NCI-H446 treated with DMSO at 0.1 percent for 48 hours (cell line): Measurements from ENCODE around the gene TPRN.

Experiments
- DNase-seq: peaks from one replicate; lab custom pipeline; 2025; lab: John Stamatoyannopoulos, UW

The TPRN gene

DNA sequence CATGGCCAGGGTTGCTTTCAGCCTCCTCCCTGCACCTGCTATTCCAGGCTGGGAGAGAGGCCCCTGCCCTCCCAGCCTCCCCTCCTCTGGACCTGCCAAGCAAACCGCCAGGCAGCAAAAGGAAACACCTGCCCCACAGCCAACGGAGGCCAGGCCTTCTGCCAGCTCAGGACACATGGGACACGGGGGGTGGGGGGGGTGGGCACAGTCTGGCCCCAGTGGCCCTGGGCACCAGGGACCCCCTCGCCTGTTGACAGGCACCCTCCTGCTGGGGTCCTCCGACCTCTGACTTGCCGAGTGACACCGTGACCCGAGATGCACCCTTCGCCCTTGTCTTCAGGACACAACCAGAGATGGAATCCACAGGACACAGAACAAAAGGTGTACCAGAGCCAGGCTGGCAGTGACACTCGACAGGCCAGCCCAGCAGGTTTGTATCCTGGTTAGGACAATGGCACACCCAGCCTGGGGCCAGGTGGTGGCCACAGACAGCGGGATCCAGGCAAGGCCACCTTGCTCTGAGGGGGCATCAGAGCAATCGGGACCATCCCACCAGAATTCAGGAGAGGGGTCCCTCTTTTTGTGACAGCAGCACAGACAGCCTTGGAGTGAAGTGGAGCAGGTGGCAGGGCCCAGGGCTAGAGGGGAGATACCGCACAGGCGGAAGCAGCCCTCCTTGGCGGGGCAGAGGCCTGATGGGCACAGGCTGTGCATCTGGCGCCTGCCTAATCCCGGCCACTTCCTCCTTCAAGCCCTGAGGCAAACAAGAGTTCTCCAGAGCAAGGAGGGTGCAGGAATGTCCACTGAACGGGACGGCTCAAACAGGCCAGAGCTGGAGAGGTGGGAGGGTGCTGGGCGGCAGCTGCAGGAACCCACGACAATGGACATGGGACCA is 27.4 kb downstream of the TPRN start:
- no peak for DNase-seq

DNA sequence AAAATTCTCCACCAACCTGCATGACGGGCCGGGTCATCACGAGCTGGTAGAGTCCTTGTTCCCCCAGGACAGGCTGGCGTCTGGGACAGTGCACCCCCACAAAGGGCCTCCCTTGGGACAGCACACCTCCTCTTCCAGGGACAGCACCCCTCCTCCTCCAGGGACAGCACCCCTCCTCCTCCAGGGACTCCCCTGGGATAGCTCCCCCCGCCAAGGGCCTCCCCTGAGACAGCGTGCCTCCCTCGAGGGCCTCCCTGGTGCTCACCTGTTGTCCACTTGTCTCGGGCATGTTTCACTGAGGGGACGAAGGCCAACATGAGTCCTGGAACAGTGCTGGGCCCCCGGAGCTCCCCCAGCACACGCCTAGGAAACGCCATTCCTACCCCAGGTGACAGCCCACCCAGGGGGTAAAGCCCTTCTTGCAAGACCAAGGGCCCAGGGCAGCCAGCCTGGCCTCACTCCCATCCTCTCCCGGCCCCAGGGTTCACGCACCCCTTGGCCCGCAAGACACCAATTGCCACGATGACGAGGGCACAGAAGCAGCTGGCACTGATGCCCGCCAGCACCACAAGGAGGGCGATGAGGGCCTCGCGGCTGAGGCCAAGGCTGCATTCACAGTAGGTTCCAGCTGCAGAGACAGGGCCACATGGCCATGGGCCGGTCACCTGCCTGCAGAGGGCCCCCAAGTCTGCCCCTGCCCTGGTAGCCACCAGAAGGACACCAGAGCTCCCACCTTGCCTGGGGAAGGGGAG is 29.2 kb downstream of the TPRN start:
- no peak for DNase-seq

- no peak for DNase-seq
These were observed 29.9 kb downstream of the TPRN start for GRCh38 chr9:137170486-137171148.

- no peak for DNase-seq
These were observed 30.6 kb downstream of the TPRN start, which contains the start of gene LRRC26 for GRCh38 chr9:137169896-137170358. Gene LRRC26, minus strand, starts transcription at chr9:137170051. Its CDS starts 108 bp downstream, at chr9:137169943.

- DNase-seq: peak; percentile 9
These were observed 31.4 kb downstream of the TPRN start for GRCh38 chr9:137168904-137169856.

DNA sequence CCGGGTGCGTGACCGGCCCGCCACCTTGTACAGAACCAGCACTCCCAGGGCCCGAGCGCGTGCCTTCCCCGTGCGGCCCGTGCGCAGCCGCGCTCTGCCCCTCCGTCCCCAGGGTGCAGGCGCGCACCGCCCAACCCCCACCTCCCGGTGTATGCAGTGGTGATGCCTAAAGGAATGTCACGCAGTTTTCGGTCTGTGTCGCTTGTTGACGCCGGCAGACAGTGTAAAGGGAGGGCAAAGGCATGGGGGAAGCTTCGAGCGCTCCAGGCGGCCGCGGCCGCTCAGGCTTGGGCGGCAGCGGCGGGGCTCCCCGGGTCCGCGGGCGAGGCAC is 32.0 kb downstream of the TPRN start:
- DNase-seq: no peak

DNA sequence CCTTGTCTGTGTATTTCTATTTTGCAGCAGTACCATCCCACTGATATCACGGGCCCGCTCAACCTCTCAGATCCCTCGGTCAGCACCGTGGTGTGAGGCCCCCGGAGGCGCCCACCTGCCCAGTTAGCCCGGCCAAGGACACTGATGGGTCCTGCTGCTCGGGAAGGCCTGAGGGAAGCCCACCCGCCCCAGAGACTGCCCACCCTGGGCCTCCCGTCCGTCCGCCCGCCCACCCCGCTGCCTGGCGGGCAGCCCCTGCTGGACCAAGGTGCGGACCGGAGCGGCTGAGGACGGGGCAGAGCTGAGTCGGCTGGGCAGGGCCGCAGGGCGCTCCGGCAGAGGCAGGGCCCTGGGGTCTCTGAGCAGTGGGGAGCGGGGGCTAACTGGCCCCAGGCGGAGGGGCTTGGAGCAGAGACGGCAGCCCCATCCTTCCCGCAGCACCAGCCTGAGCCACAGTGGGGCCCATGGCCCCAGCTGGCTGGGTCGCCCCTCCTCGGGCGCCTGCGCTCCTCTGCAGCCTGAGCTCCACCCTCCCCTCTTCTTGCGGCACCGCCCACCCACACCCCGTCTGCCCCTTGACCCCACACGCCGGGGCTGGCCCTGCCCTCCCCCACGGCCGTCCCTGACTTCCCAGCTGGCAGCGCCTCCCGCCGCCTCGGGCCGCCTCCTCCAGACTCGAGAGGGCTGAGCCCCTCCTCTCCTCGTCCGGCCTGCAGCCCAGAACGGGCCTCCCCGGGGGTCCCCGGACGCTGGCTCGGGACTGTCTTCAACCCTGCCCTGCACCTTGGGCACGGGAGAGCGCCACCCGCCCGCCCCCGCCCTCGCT is 32.6 kb downstream of the TPRN start:
- no peak for DNase-seq

GRCh38 chr9:137167277-137167746 is 33.2 kb downstream of the TPRN start:
- no peak for DNase-seq

- DNase-seq: no peak
These were observed 33.9 kb downstream of the TPRN start for GRCh38 chr9:137166380-137167229.

DNA sequence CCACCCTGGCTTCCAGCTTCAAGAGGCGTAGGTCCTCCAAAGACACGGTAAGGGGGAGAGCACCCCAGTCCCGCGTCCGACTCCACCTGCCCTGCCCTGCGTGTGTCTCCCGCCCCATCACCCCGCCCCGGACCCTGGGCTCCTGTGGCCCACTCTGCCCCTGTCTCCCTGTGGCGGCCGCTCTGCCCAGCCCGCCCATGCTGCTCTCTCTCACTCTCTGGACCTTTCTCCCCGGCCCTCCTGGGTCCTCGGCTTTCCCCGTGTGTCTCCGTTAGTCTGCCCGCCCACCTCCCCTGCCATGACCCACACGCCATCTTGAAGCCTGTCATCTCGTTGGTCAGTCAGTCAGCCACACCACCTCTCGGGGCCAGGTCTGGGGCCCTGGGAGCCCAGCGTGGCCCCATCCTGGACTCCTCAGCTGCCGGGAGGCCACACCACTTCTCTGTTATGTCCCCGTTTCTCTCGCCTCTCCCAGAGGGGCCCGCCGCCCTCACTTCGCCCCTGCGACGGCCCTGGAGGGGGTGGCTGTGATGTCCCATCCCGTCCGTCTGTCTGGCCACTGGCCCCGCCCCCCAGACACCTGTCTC is 35.2 kb downstream of the TPRN start:
- DNase-seq: no peak

- no peak for DNase-seq
These were observed 35.9 kb downstream of the TPRN start for GRCh38 chr9:137164370-137165249.

- no peak for DNase-seq
These were observed 36.7 kb downstream of the TPRN start for GRCh38 chr9:137163805-137164204.

- DNase-seq: no peak
These were observed 37.2 kb downstream of the TPRN start for GRCh38 chr9:137163365-137163715.

GRCh38 chr9:137162505-137163364 is 37.8 kb downstream of the TPRN start:
- no peak for DNase-seq

GRCh38 chr9:137161558-137162486 is 38.7 kb downstream of the TPRN start:
- DNase-seq: no peak
